DND-41 (cell line): Measurements from ENCODE around the gene NUP214.

ENCODE experiments used
- ATAC-seq: fragments of 200-7000 bp; cut with Tn5 transposase; 3 replicates; pipeline ENCODE4 v1.9.1; 2021; ENCODE audit warnings: low read depth; ENCODE audit not compliant: insufficient read depth
- DNase-seq: peaks from one replicate; pipeline ENCODE4 v3.0.0-alpha.2; 2020
- H2AFZ ChIP-seq: 2 replicates; pipeline ENCODE4 v1.6.0; 2012; ENCODE audit warnings: low read depth, low read length
- H3K27ac ChIP-seq: 2 replicates; pipeline ENCODE4 v1.5.1; 2012; ENCODE audit warnings: low read length, inconsistent platforms
- H3K27me3 ChIP-seq: fragments of 200-600 bp; sonication (generic); 2 replicates; pipeline ENCODE4 v1.6.0; 2012; ENCODE audit warnings: low read length, mild to moderate bottlenecking, inconsistent platforms; ENCODE audit not compliant: insufficient read depth, poor library complexity
- H3K36me3 ChIP-seq: 2 replicates; pipeline ENCODE4 v1.5.1; 2012; ENCODE audit warnings: low read length, inconsistent platforms; ENCODE audit not compliant: insufficient read depth
- H3K4me1 ChIP-seq: 2 replicates; pipeline ENCODE4 v1.5.1; 2012; ENCODE audit warnings: mild to moderate bottlenecking, low read length; ENCODE audit not compliant: insufficient read depth
- H3K4me2 ChIP-seq: 2 replicates; pipeline ENCODE4 v1.6.0; 2012; ENCODE audit warnings: mild to moderate bottlenecking, moderate library complexity, low read length, inconsistent platforms; ENCODE audit not compliant: insufficient read depth
- H3K4me3 ChIP-seq, 2 experiments: fragments of 200-600 bp in 1 of 2; shearing (Covaris generic) in 1 of 2; 2 replicates each; pipeline ENCODE4 v1.5.1; 2012 to 2016; ENCODE audit warnings: inconsistent platforms in 2 of 2, low read length in 2 of 2, mild to moderate bottlenecking in 2 of 2, low read depth in 1 of 2, moderate library complexity in 1 of 2
- H3K79me2 ChIP-seq: 2 replicates; pipeline ENCODE4 v1.6.0; 2012; ENCODE audit warnings: low read length, inconsistent platforms; ENCODE audit not compliant: insufficient read depth
- H3K9ac ChIP-seq: 2 replicates; pipeline ENCODE4 v1.6.0; 2012; ENCODE audit warnings: low read depth, mild to moderate bottlenecking, inconsistent platforms, low read length, moderate library complexity
- H3K9me3 ChIP-seq: 2 replicates; pipeline ENCODE4 v1.5.1; 2012; ENCODE audit warnings: low read length, moderate library complexity, mild to moderate bottlenecking, inconsistent platforms; ENCODE audit not compliant: insufficient read depth, severe bottlenecking
- H4K20me1 ChIP-seq: 2 replicates; pipeline ENCODE4 v1.6.0; 2012; ENCODE audit warnings: low read length; ENCODE audit not compliant: insufficient read depth
- EZH2 ChIP-seq: IDR thresholded peaks from 3 replicates; pipeline ENCODE4 v1.6.1; 2012; ENCODE audit warnings: borderline replicate concordance, low read depth, mild to moderate bottlenecking, moderate library complexity, low read length, inconsistent platforms; ENCODE audit not compliant: severe bottlenecking
- TF ChIP-seq, protein P1 (sequence below): IDR thresholded peaks from 2 replicates; pipeline ENCODE4 v1.5.1; 2012; ENCODE audit warnings: borderline replicate concordance, low read length, moderate library complexity, mild to moderate bottlenecking; ENCODE audit not compliant: poor library complexity, severe bottlenecking; ENCODE audit errors: extremely low read depth

NUP214 gene

GRCh38 chr9:131227112-131227958 lies 101.9 kb downstream of the NUP214 start:
- H3K27ac ChIP-seq = no peak overlapping the region
- ATAC-seq (no peak), DNase-seq (no peak)
- no peaks in the 10 kb centered on the region for H3K79me2 ChIP-seq
- H3K36me3 ChIP-seq = peaks cover 61% of the 10 kb centered on the region
- H3K9ac ChIP-seq = no peak overlapping the region
- no peaks in the 10 kb centered on the region for H4K20me1 ChIP-seq
- H3K4me3 ChIP-seq = no peak overlapping the region
- no peaks in the 10 kb centered on the region for H3K9me3 ChIP-seq
- no peak overlapping the region for H3K4me2 ChIP-seq
- no peak overlapping the region for H2AFZ ChIP-seq
- H3K4me1 ChIP-seq = no peaks in the 10 kb centered on the region
- H3K27me3 ChIP-seq = no peaks in the 10 kb centered on the region
- TF ChIP-seq EZH2 = no peak
- TF ChIP-seq, protein P1, sequence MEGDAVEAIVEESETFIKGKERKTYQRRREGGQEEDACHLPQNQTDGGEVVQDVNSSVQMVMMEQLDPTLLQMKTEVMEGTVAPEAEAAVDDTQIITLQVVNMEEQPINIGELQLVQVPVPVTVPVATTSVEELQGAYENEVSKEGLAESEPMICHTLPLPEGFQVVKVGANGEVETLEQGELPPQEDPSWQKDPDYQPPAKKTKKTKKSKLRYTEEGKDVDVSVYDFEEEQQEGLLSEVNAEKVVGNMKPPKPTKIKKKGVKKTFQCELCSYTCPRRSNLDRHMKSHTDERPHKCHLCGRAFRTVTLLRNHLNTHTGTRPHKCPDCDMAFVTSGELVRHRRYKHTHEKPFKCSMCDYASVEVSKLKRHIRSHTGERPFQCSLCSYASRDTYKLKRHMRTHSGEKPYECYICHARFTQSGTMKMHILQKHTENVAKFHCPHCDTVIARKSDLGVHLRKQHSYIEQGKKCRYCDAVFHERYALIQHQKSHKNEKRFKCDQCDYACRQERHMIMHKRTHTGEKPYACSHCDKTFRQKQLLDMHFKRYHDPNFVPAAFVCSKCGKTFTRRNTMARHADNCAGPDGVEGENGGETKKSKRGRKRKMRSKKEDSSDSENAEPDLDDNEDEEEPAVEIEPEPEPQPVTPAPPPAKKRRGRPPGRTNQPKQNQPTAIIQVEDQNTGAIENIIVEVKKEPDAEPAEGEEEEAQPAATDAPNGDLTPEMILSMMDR = no peak

DNA sequence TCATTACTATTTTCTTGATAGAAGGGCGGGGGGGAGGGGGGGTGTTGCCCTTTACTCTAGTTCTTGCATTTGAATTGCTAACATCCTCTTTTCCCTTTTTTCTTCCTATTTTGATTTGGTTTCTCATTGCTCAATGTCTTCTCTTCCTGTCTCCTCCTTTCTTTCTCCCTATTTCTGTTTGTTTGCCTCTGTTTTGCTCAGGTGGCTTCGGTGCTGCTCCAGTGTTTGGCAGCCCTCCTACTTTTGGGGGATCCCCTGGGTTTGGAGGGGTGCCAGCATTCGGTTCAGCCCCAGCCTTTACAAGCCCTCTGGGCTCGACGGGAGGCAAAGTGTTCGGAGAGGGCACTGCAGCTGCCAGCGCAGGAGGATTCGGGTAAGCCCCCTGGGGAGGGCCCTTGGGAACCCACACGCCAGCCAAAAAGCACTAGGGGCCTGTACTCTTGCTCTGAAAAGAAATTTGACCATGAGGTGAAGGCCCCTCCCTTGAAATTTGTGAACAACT lies 102.6 kb downstream of the NUP214 start:
- H3K4me1 ChIP-seq = no peaks in the 10 kb centered on the region
- peaks cover 63% of the 10 kb centered on the region for H3K36me3 ChIP-seq
- no peak overlapping the region for H2AFZ ChIP-seq
- no peak overlapping the region for H3K4me3 ChIP-seq
- H4K20me1 ChIP-seq = no peaks in the 10 kb centered on the region
- DNase-seq (no peak), ATAC-seq (no peak)
- no peak overlapping the region for H3K9ac ChIP-seq
- no peaks in the 10 kb centered on the region for H3K27me3 ChIP-seq
- H3K27ac ChIP-seq = no peak overlapping the region
- TF ChIP-seq, protein P1 = no peak
- no peak for TF ChIP-seq EZH2
- H3K9me3 ChIP-seq = no peaks in the 10 kb centered on the region
- no peak overlapping the region for H3K4me2 ChIP-seq
- H3K79me2 ChIP-seq = no peaks in the 10 kb centered on the region

DNA sequence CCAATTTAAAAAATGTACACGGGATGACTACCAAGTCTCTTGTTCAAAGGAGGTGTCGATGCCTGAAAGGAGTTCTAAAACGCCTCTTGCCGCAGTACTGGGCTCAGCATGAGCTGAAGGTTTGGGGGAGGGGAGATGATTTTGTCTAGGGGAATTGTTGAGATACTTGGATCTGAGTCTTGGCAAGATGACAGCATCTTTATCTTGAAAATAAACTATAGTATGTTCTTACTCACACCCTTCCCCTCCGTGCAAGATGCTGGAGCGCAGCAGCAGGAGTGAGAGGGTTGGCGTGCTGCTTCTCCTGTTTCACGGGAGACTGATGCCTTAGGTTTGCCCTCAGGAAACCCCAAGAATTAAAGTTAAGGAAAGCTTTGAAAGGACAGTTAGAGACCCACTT lies 103.6 kb downstream of the NUP214 start:
- no peak overlapping the region for H3K4me3 ChIP-seq
- TF ChIP-seq, protein P1 = no peak
- no peak for TF ChIP-seq EZH2
- no peaks in the 10 kb centered on the region for H3K9me3 ChIP-seq
- peaks cover 69% of the 10 kb centered on the region for H3K36me3 ChIP-seq
- DNase-seq = no peak
- H2AFZ ChIP-seq = no peak overlapping the region
- no peak for ATAC-seq
- H3K4me1 ChIP-seq = no peaks in the 10 kb centered on the region
- no peaks in the 10 kb centered on the region for H4K20me1 ChIP-seq
- no peak overlapping the region for H3K9ac ChIP-seq
- H3K27ac ChIP-seq = no peak overlapping the region
- H3K4me2 ChIP-seq = no peak overlapping the region
- no peaks in the 10 kb centered on the region for H3K79me2 ChIP-seq
- H3K27me3 ChIP-seq = no peaks in the 10 kb centered on the region
